B cell (primary cell): ENCODE data around the gene ADCY3. TPM values are rescaled to one million over a fixed set of nuclear protein-coding genes. Genes with fewer than 3 reads are reported as not detected.

Source experiments
- ATAC-seq: fragments of 200-7000 bp; cut with Tn5 transposase; one replicate; pipeline ENCODE4 v1.10.0; 2021; ENCODE audit warnings: low read depth, mild to moderate bottlenecking, moderate number of reproducible peaks, moderate library complexity
- CTCF ChIA-PET: fragments of 350-600 bp; sonication (Branson Sonifier 250); formaldehyde crosslinking; loops from one replicate; lab custom pipeline; 2021; ENCODE audit warnings: antibody characterized with exemption, inconsistent platforms; lab: Charles Lee
- POLR2A ChIA-PET: fragments of 350-600 bp; sonication (Branson Sonifier 250); formaldehyde crosslinking; loops from one replicate; lab custom pipeline; 2021; ENCODE audit warnings: antibody characterized with exemption; lab: Charles Lee
- DNase-seq: peaks from one replicate; pipeline ENCODE4 v3.0.0; 2013
- H2AFZ ChIP-seq: 2 replicates; pipeline ENCODE4 v1.6.1; 2012; ENCODE audit warnings: mild to moderate bottlenecking, low read depth, low read length; ENCODE audit not compliant: insufficient read depth, poor library complexity, severe bottlenecking
- H3K27ac ChIP-seq, 2 donors: 1 replicate in 1 of 2; 2 replicates in 1 of 2; pipeline ENCODE4 v1.5.1; 2012 to 2013; ENCODE audit warnings: low read length in 2 of 2, mild to moderate bottlenecking in 2 of 2, moderate library complexity in 1 of 2
- H3K27me3 ChIP-seq, 4 experiments: fragments of 200-600 bp in 1 of 4; sonication (generic) in 1 of 4; replicated peaks in 1 of 4; 1 replicate in 2 of 4; 2 replicates in 2 of 4; pipeline versions ENCODE4 v1.6.1 to v1.7.0; 2013 to 2016; ENCODE audit warnings: low read length in 3 of 4, mild to moderate bottlenecking in 2 of 4, mixed read lengths in 1 of 4, moderate library complexity in 1 of 4; ENCODE audit not compliant: insufficient read depth in 4 of 4, control insufficient read depth in 3 of 4; ENCODE audit errors: control extremely low read depth in 1 of 4
- H3K36me3 ChIP-seq, 2 experiments: replicated peaks in 1 of 2; 1 replicate in 1 of 2; 2 replicates in 1 of 2; pipeline versions ENCODE4 v1.6.1 to v1.7.1; 2013; ENCODE audit warnings: low read length in 1 of 2; ENCODE audit not compliant: insufficient read depth in 2 of 2, control insufficient read depth in 1 of 2; ENCODE audit errors: control extremely low read depth in 1 of 2, extremely low read depth in 1 of 2
- H3K4me1 ChIP-seq, 2 donors: fragments of 200-600 bp in 1 of 2; sonication (generic) in 1 of 2; 1 replicate in 1 of 2; 2 replicates in 1 of 2; pipeline versions ENCODE4 v1.5.1 to v1.6.1; 2013 to 2017; ENCODE audit warnings: low read length in 2 of 2; ENCODE audit not compliant: control insufficient read depth in 2 of 2, insufficient read depth in 2 of 2
- H3K4me2 ChIP-seq: replicated peaks from 2 replicates; pipeline ENCODE3; 2012; ENCODE audit warnings: mild to moderate bottlenecking, low read depth, low read length; ENCODE audit not compliant: poor library complexity, severe bottlenecking
- H3K4me3 ChIP-seq, 5 experiments: fragments of 200-600 bp in 1 of 5; sonication (generic) in 1 of 5; 1 replicate in 3 of 5; 2 replicates in 2 of 5; pipeline versions ENCODE4 v1.5.1 to v1.7.0; 2011 to 2016; ENCODE audit warnings: low read length in 4 of 5, mild to moderate bottlenecking in 4 of 5, low read depth in 2 of 5, control low read depth in 1 of 5, moderate library complexity in 1 of 5; ENCODE audit not compliant: insufficient read depth in 1 of 5; ENCODE audit errors: control extremely low read depth in 1 of 5, extremely low read depth in 1 of 5
- H3K79me2 ChIP-seq: fragments of 200-600 bp; sonication (generic); one replicate; pipeline ENCODE4 v1.6.0; 2016; ENCODE audit warnings: low read length; ENCODE audit not compliant: control insufficient read depth, insufficient read depth
- H3K9ac ChIP-seq: fragments of 200-600 bp; sonication (generic); 2 replicates; pipeline ENCODE4 v1.6.1; 2017; ENCODE audit warnings: mild to moderate bottlenecking, low read length, moderate library complexity
- H3K9me3 ChIP-seq, 3 donors: one replicate each; pipeline versions ENCODE4 v1.6.1 to v1.7.1; 2013; ENCODE audit warnings: low read length in 2 of 3; ENCODE audit not compliant: control insufficient read depth in 2 of 3, insufficient read depth in 1 of 3; ENCODE audit errors: control extremely low read depth in 1 of 3
- H4K20me1 ChIP-seq: 2 replicates; pipeline ENCODE4 v1.6.0; 2012; ENCODE audit warnings: mild to moderate bottlenecking, low read length; ENCODE audit not compliant: insufficient read depth, control insufficient read depth, poor library complexity, severe bottlenecking
- H3K27ac Mint-ChIP-seq: one replicate; pipeline ENCODE4 v1.8.0; 2021; ENCODE audit warnings: mixed read lengths
- H3K27me3 Mint-ChIP-seq: one replicate; pipeline ENCODE4 v1.8.0; 2021; ENCODE audit warnings: mixed read lengths
- H3K4me1 Mint-ChIP-seq: one replicate; pipeline ENCODE4 v1.8.0; 2021; ENCODE audit warnings: mixed read lengths
- H3K4me3 Mint-ChIP-seq: one replicate; pipeline ENCODE4 v1.8.0; 2021; ENCODE audit warnings: mixed read lengths
- H3K9me3 Mint-ChIP-seq: one replicate; pipeline ENCODE4 v1.8.0; 2022; ENCODE audit warnings: mixed read lengths; ENCODE audit not compliant: insufficient read depth
- EZH2 ChIP-seq: IDR thresholded peaks from 2 replicates; pipeline ENCODE4 v1.6.1; 2012; ENCODE audit warnings: borderline replicate concordance, low read depth, mild to moderate bottlenecking, moderate library complexity, low read length; ENCODE audit not compliant: insufficient read depth, poor library complexity, severe bottlenecking
- WGBS: methylation state at CpG from one replicate; pipeline ENCODE4 v1.1.5; 2013; ENCODE audit warnings: missing lambda C conversion rate; ENCODE audit not compliant: insufficient coverage; 5-methylcytosine and 5-hydroxymethylcytosine counted together
- intact Hi-C: fragments of 100-400 bp; cut with micrococcal nuclease; formaldehyde crosslinking; loops from one replicate; pipeline ENCODE4 v1.10.0; 2022
- polyA plus RNA-seq: library from polyadenylated mRNA; depleted of rRNA; stranded (reverse); fragments of >200 nt; gene quantifications from 2 replicates; pipeline ENCODE4 v1.2.3, GENCODE V29; 2012
- total RNA-seq, 2 donors: library from RNA; stranded (reverse); fragments of 120-200 nt in 1 of 2; gene quantifications; 1 replicate in 1 of 2; 2 replicates in 1 of 2; pipeline versions ENCODE4 v1.2.3 to v1.2.4, GENCODE V29; 2013 to 2022
- TF ChIP-seq, protein P1 (sequence below): fragments of 200-600 bp; IDR thresholded peaks from one replicate; pipeline ENCODE4 v1.8.0; 2022; ENCODE audit warnings: antibody characterized with exemption, mild to moderate bottlenecking

ADCY3 gene
- total and polyA plus RNA-seq, 2 donors (not counting 1 experiment from before 2014, with no cell fraction given): 48.4 to 73.0 TPM

DNA sequence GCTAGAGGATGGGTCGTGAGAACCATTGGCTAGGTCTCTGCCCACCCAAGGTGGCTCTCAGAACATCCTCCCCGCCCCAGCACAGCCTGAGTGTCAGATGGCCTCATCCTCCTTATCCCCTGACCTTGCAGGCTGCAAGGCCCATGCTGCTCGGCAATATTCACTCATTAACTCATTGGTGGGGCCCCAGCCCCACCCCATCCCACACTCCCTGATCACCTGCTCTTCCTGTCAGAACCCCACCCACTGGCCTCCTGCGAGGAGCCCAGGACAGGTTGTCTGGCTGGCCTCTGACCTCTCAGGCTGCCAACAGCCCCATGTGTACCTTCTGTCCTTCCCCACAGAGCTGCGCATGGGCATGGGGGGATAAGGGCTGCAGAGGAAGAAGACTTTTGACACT lies 5.3 kb downstream of the ADCY3 start:
- Histone ChIP-seq H3K4me2 (no peak overlapping the region), H3K36me3 (no peaks in the 10 kb centered on the region), H3K9me3 (peaks cover 0 to 5% (median 0%) of the 10 kb centered on the region in 3 donors), H2AFZ (no peak overlapping the region), H4K20me1 (no peaks in the 10 kb centered on the region), H3K79me2 (no peaks in the 10 kb centered on the region), H3K4me3 (no peak overlapping the region), H3K4me1 (peaks cover 5 to 8% of the 10 kb centered on the region in 2 donors), H3K27ac (no peak overlapping the region), H3K27me3 (no peaks in the 10 kb centered on the region), H3K9ac (no peak overlapping the region)
- WGBS: 95% methylated on average over 3 of the region's 5 CpGs
- H3K4me3 Mint-ChIP-seq: no peak overlapping the region
- ATAC-seq (no peak), DNase-seq (no peak)
- H3K9me3 Mint-ChIP-seq: no peaks in the 10 kb centered on the region
- H3K27ac Mint-ChIP-seq: no peak overlapping the region
- intact Hi-C loops: no loop called here
- TF ChIP-seq EZH2: no peak
- TF ChIP-seq, protein P1, sequence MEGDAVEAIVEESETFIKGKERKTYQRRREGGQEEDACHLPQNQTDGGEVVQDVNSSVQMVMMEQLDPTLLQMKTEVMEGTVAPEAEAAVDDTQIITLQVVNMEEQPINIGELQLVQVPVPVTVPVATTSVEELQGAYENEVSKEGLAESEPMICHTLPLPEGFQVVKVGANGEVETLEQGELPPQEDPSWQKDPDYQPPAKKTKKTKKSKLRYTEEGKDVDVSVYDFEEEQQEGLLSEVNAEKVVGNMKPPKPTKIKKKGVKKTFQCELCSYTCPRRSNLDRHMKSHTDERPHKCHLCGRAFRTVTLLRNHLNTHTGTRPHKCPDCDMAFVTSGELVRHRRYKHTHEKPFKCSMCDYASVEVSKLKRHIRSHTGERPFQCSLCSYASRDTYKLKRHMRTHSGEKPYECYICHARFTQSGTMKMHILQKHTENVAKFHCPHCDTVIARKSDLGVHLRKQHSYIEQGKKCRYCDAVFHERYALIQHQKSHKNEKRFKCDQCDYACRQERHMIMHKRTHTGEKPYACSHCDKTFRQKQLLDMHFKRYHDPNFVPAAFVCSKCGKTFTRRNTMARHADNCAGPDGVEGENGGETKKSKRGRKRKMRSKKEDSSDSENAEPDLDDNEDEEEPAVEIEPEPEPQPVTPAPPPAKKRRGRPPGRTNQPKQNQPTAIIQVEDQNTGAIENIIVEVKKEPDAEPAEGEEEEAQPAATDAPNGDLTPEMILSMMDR: no peak
- ChIA-PET CTCF (no interaction called here), POLR2A (no interaction called here)
- no peaks in the 10 kb centered on the region for H3K27me3 Mint-ChIP-seq
- peaks cover 17% of the 10 kb centered on the region for H3K4me1 Mint-ChIP-seq

DNA sequence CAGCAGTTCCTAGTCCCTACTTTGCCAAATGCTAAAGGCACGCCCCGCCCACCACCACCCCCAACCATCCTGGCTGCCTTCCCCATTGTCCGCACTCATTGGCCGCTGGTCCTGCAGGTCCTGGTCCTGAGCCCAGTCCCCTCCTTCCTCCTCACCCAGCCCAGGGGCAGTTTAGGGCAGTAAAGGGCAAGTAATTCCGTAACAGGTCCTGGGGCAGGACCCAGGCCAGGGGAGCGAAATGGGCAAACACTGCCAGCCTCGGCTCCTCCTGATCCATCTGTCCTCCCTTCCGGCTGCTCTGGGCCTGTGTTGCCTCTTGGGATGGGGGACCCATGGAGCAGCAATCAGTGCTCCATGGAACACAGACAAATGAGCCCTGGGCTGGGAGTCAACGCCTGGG lies 6.1 kb downstream of the ADCY3 start:
- Mint-ChIP-seq H3K4me3 (no peak overlapping the region), H3K4me1 (peaks cover 13% of the 10 kb centered on the region), H3K27me3 (no peaks in the 10 kb centered on the region), H3K27ac (no peak overlapping the region), H3K9me3 (no peaks in the 10 kb centered on the region)
- Histone ChIP-seq H3K4me3 (no peak overlapping the region), H3K36me3 (no peaks in the 10 kb centered on the region), H4K20me1 (no peaks in the 10 kb centered on the region), H3K9me3 (peaks cover 0 to 5% (median 0%) of the 10 kb centered on the region in 3 donors), H3K27ac (no peak overlapping the region), H3K4me1 (peaks cover 0 to 1% of the 10 kb centered on the region in 2 donors), H2AFZ (no peak overlapping the region), H3K79me2 (no peaks in the 10 kb centered on the region), H3K4me2 (no peak overlapping the region), H3K27me3 (no peaks in the 10 kb centered on the region), H3K9ac (no peak overlapping the region)
- DNase-seq (no peak), ATAC-seq (no peak)
- intact Hi-C loops: no loop called here
- POLR2A ChIA-PET: no interaction called here
- TF ChIP-seq, protein P1: no peak
- no peak for TF ChIP-seq EZH2
- WGBS: 99% methylated on average over 9 of the region's 9 CpGs
- CTCF ChIA-PET: no interaction called here
